H1 (cell line): Measurements from ENCODE around the gene UBTD1. TPM values are rescaled to one million over a fixed set of nuclear protein-coding genes. Genes with fewer than 3 reads are reported as not detected.

Experiments used
- CHD2 ChIP-seq: IDR thresholded peaks from 2 replicates; pipeline ENCODE4 v1.6.1; 2012; ENCODE audit warnings: low read length, improper control_type of control experiment
- CHD7 ChIP-seq: fragments of 300-600 bp; sonication (generic); IDR thresholded peaks from 2 replicates; pipeline ENCODE4 v1.7.1; 2012; ENCODE audit warnings: low read length, moderate library complexity, mild to moderate bottlenecking, inconsistent platforms; ENCODE audit not compliant: insufficient replicate concordance
- CREB1 ChIP-seq: IDR thresholded peaks from 2 replicates; pipeline ENCODE4 v1.6.1; 2012; ENCODE audit warnings: inconsistent platforms
- CTCF ChIP-seq, 3 experiments: IDR thresholded peaks; 1 replicate in 2 of 3; 2 replicates in 1 of 3; pipeline versions ENCODE4 v1.5.1 to v1.6.1; 2011; ENCODE audit warnings: low read length in 3 of 3, mild to moderate bottlenecking in 3 of 3, inconsistent platforms in 2 of 3, low read depth in 1 of 3, moderate library complexity in 1 of 3; ENCODE audit not compliant: insufficient read depth in 1 of 3; ENCODE audit errors: control extremely low read depth in 1 of 3
- EP300 ChIP-seq, 2 experiments: IDR thresholded peaks; 1 replicate in 1 of 2; 2 replicates in 1 of 2; pipeline ENCODE4 v1.6.1; 2011 to 2012; ENCODE audit warnings: low read depth in 2 of 2, low read length in 2 of 2, mild to moderate bottlenecking in 2 of 2, borderline replicate concordance in 1 of 2, inconsistent platforms in 1 of 2, moderate library complexity in 1 of 2
- HDAC6 ChIP-seq: IDR thresholded peaks from one replicate; pipeline ENCODE4 v1.7.1; 2012; ENCODE audit warnings: low read depth, mild to moderate bottlenecking, inconsistent platforms, low read length, moderate library complexity
- JUND ChIP-seq: IDR thresholded peaks from 2 replicates; pipeline ENCODE4 v1.6.1; 2011; ENCODE audit warnings: mild to moderate bottlenecking, improper control_type of control experiment, low read length
- NRF1 ChIP-seq: IDR thresholded peaks from 2 replicates; pipeline ENCODE4 v1.6.1; 2011; ENCODE audit warnings: mild to moderate bottlenecking, low read depth, low read length, improper control_type of control experiment
- PHF8 ChIP-seq: fragments of 200-600 bp; sonication (generic); conservative IDR thresholded peaks from 2 replicates; pipeline ENCODE4 v1.7.1; 2012; ENCODE audit warnings: low read depth, mild to moderate bottlenecking, inconsistent platforms, low read length, moderate library complexity
- ZNF274 ChIP-seq: IDR thresholded peaks from 2 replicates; pipeline ENCODE4 v1.7.0; 2012; ENCODE audit warnings: low read length, borderline replicate concordance; ENCODE audit errors: extremely low read depth
- polyA plus RNA-seq, 7 experiments: library from polyadenylated mRNA; depleted of rRNA in 3 of 7; stranded (reverse) in 5 of 7; unstranded in 2 of 7; fragments of >200 nt in 5 of 7; fragments of 200-250 nt in 2 of 7; gene quantifications; 1 replicate in 5 of 7; 2 replicates in 1 of 7; 4 replicates in 1 of 7; pipeline versions ENCODE4 v1.2.1 to v1.2.3, GENCODE V29; 2011 to 2013; ENCODE audit warnings: missing spikeins in 2 of 7, mixed read lengths in 2 of 7
- total RNA-seq: library from RNA; stranded (reverse); fragmentation: NEBNext Ultra II Directional; extraction: Animal tissue kit (Norgen Biotek cat#: 25700); gene quantifications from 2 replicates; pipeline ENCODE4 v1.2.1, GENCODE V29; 2021

The UBTD1 gene
- total and polyA plus RNA-seq, 2 of the 8 experiments (the other 6 are each of a cell fraction or from before 2014, with no cell fraction given), result 22.3 to 36.2 TPM

GRCh38 chr10:97514344-97514743, 15.6 kb downstream of the UBTD1 start (continued):
- TF ChIP-seq CHD7 (no peak), ZNF274 (no peak), CREB1 (no peak), CTCF (IDR thresholded peaks at IDR 0.05; ENCODE audit: control extremely low read depth in 1 of 3, insufficient read depth in 1 of 3, low read depth in 1 of 3, low read length in 3 of 3) (no peak), EP300 (IDR thresholded peaks at IDR 0.05; ENCODE audit: borderline replicate concordance in 1 of 2, low read depth in 2 of 2, low read length in 2 of 2) (no peak), CHD2 (no peak), PHF8 (no peak), JUND (no peak), NRF1 (no peak), HDAC6 (no peak)
